Neuron (in vitro differentiated cells): ENCODE measurements around the gene CARD14.
"Not testable (repeated sequence)": the region's sequence is repeated elsewhere in the genome, so short reads cannot be mapped to it uniquely, and the experiment has no call there.

Experiments
- H2AFZ ChIP-seq: one replicate; pipeline ENCODE4 v1.6.1; 2013; ENCODE audit warnings: low read depth, mild to moderate bottlenecking, inconsistent platforms, low read length, moderate library complexity
- H3K27me3 ChIP-seq: one replicate; pipeline ENCODE4 v1.6.1; 2013; ENCODE audit warnings: low read length; ENCODE audit not compliant: insufficient read depth
- H3K36me3 ChIP-seq: one replicate; pipeline ENCODE4 v1.6.1; 2013; ENCODE audit warnings: low read length; ENCODE audit not compliant: insufficient read depth
- H3K4me1 ChIP-seq: one replicate; pipeline ENCODE4 v1.6.1; 2013; ENCODE audit warnings: low read length; ENCODE audit not compliant: insufficient read depth
- H3K4me3 ChIP-seq: 2 replicates; pipeline ENCODE4 v1.5.1; 2013; ENCODE audit warnings: mild to moderate bottlenecking, low read length, moderate library complexity
- H3K9me3 ChIP-seq: one replicate; pipeline ENCODE4 v1.6.1; 2013; ENCODE audit warnings: low read length

Gene CARD14

GRCh38 chr17:80251966-80252365 lies 82.1 kb downstream of the CARD14 start:
- H3K9me3 ChIP-seq = no peaks in the 10 kb centered on the region
- no peak overlapping the region for H2AFZ ChIP-seq
- no peaks in the 10 kb centered on the region for H3K27me3 ChIP-seq
- H3K4me3 ChIP-seq = no peak overlapping the region
- H3K4me1 ChIP-seq = no peaks in the 10 kb centered on the region
- peaks cover 5% of the 10 kb centered on the region for H3K36me3 ChIP-seq

GRCh38 chr17:80252871-80253270 lies 83.0 kb downstream of the CARD14 start:
- H2AFZ ChIP-seq = no peak overlapping the region
- H3K9me3 ChIP-seq = no peaks in the 10 kb centered on the region
- H3K36me3 ChIP-seq = no peaks in the 10 kb centered on the region
- no peak overlapping the region for H3K4me3 ChIP-seq
- no peaks in the 10 kb centered on the region for H3K4me1 ChIP-seq
- no peaks in the 10 kb centered on the region for H3K27me3 ChIP-seq

- H2AFZ ChIP-seq = no peak overlapping the region
- H3K27me3 ChIP-seq = no peaks in the 10 kb centered on the region
- H3K4me3 ChIP-seq = no peak overlapping the region
- H3K36me3 ChIP-seq = no peaks in the 10 kb centered on the region
- no peaks in the 10 kb centered on the region for H3K4me1 ChIP-seq
- H3K9me3 ChIP-seq = no peaks in the 10 kb centered on the region
Observed at GRCh38 chr17:80253631-80254395, 84.0 kb downstream of the CARD14 start.

- Histone ChIP-seq H3K27me3 (no peaks in the 10 kb centered on the region), H3K4me1 (no peaks in the 10 kb centered on the region), H3K4me3 (no peak overlapping the region), H3K36me3 (no peaks in the 10 kb centered on the region), H2AFZ (no peak overlapping the region), H3K9me3 (no peaks in the 10 kb centered on the region)
Observed at GRCh38 chr17:80254396-80255251, 84.8 kb downstream of the CARD14 start.

- H3K4me3 ChIP-seq = no peak overlapping the region
- no peaks in the 10 kb centered on the region for H3K36me3 ChIP-seq
- H2AFZ ChIP-seq = no peak overlapping the region
- no peaks in the 10 kb centered on the region for H3K4me1 ChIP-seq
- H3K27me3 ChIP-seq = no peaks in the 10 kb centered on the region
- no peaks in the 10 kb centered on the region for H3K9me3 ChIP-seq
Observed at GRCh38 chr17:80256034-80256350, 86.2 kb downstream of the CARD14 start.

GRCh38 chr17:80257716-80258213 lies 87.9 kb downstream of the CARD14 start:
- Histone ChIP-seq H2AFZ (no peak overlapping the region), H3K27me3 (no peaks in the 10 kb centered on the region), H3K36me3 (no peaks in the 10 kb centered on the region), H3K4me1 (peaks cover 16% of the 10 kb centered on the region), H3K9me3 (no peaks in the 10 kb centered on the region), H3K4me3 (no peak overlapping the region)

GRCh38 chr17:80258296-80258695 lies 88.5 kb downstream of the CARD14 start:
- H3K27me3 ChIP-seq, H3K36me3 ChIP-seq, H3K4me3 ChIP-seq, H2AFZ ChIP-seq, H3K9me3 ChIP-seq: not testable (repeated sequence)
- peaks cover 18% of the 10 kb centered on the region for H3K4me1 ChIP-seq
